ELF-1 (cell line): ENCODE results near the gene KCNA2.

Source experiments
- DNase-seq: peaks from one replicate; pipeline ENCODE4 v3.0.0-alpha.2; 2016; ENCODE audit warnings: low read depth, low spot score

The KCNA2 gene

GRCh38 chr1:110628323-110629105 lies 22.4 kb upstream of the KCNA2 start:
- no peak for DNase-seq

GRCh38 chr1:110627764-110628163 lies 21.6 kb upstream of the KCNA2 start:
- DNase-seq: no peak

GRCh38 chr1:110626889-110627288 lies 20.7 kb upstream of the KCNA2 start:
- no peak for DNase-seq

GRCh38 chr1:110620686-110621085 lies 14.5 kb upstream of the KCNA2 start:
- no peak for DNase-seq

GRCh38 chr1:110620250-110620615 lies 14.1 kb upstream of the KCNA2 start:
- no peak for DNase-seq

GRCh38 chr1:110619412-110620249 lies 13.5 kb upstream of the KCNA2 start:
- peak; percentile 91 for DNase-seq

- DNase-seq: no peak
These were observed 12.5 kb upstream of the KCNA2 start for GRCh38 chr1:110618668-110619067.

GRCh38 chr1:110617589-110617988 lies 11.4 kb upstream of the KCNA2 start:
- DNase-seq: no peak

GRCh38 chr1:110617116-110617515 lies 11.0 kb upstream of the KCNA2 start:
- no peak for DNase-seq

GRCh38 chr1:110616587-110616986 lies 10.4 kb upstream of the KCNA2 start:
- DNase-seq: no peak

- peak; percentile 75 for DNase-seq
These were observed 9.5 kb upstream of the KCNA2 start for GRCh38 chr1:110615548-110616130.

- DNase-seq: no peak
These were observed 6.0 kb upstream of the KCNA2 start for GRCh38 chr1:110612060-110612745.

- no peak for DNase-seq
These were observed 4.6 kb upstream of the KCNA2 start for GRCh38 chr1:110610696-110611286.

GRCh38 chr1:110610084-110610483 lies 3.9 kb upstream of the KCNA2 start:
- no peak for DNase-seq

- no peak for DNase-seq
These were observed 2.1 kb upstream of the KCNA2 start for GRCh38 chr1:110608247-110608646.

- peak; percentile 18 for DNase-seq
These were observed 1.5 kb upstream of the KCNA2 start for GRCh38 chr1:110607536-110608230.

- DNase-seq: no peak
These were observed 738 bp upstream of the KCNA2 start for GRCh38 chr1:110606657-110607535.

- DNase-seq: peak; percentile 16
These were observed 712 bp downstream of the KCNA2 start for GRCh38 chr1:110605446-110605845.

GRCh38 chr1:110604586-110605148 lies 1.5 kb downstream of the KCNA2 start:
- DNase-seq: no peak

GRCh38 chr1:110603058-110603457 lies 3.1 kb downstream of the KCNA2 start:
- DNase-seq: no peak
